ENCODE results near the gene SYT1.

Gene SYT1

DNA sequence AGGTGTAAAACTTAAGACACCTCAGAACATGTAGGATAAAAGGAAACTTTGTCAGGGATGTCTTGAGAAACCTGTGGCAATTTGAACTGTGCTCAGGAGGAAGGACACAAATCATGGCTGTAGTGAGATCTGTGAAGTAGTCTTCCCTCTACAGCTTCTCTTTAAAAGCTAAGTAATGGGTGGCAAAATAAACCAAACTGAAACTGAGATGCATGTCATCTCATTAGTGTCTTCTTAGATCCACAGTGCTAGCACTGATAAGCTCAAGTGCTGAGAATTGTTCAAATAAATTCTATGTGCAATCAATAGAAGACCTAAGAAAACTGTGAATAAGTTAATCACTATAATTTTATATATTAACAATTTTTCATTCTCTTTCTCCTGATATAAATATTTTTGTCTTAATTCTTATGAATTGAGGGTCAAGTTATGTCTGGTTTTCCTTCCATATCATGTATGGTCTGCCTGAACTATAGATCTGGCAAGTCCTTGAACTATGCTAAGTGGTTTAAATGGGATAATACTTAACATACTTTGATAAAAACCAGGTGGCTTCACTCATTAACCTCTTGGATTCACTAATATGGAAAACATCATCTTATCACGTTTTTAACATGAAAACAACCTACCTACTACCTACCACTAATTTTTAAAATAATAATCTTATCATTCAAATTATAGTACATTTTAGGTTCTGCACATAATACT lies 27.2 kb downstream of the SYT1 start:
- no peak for DNase-seq (ENCODE audit: low spot score)

DNA sequence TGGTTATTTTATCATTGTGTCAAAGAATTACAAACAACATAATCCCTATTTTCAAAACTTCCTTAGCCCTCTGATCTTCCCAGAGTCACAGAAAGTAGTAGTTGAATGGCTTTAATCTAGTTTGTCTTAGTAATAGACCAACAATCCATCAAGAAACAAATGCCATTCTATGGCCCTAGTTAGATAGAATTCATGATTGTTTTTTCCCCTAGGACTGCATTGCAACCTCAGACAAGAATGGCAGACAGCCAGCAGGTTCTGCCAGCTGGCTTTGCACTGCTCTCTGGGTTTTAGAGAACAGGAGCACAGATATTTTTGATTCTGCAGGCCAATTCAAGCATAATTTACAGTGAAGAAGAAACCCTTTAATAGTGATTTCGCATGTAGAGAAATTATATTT lies 33.8 kb downstream of the SYT1 start:
- DNase-seq (ENCODE audit: low spot score), result no peak

DNA sequence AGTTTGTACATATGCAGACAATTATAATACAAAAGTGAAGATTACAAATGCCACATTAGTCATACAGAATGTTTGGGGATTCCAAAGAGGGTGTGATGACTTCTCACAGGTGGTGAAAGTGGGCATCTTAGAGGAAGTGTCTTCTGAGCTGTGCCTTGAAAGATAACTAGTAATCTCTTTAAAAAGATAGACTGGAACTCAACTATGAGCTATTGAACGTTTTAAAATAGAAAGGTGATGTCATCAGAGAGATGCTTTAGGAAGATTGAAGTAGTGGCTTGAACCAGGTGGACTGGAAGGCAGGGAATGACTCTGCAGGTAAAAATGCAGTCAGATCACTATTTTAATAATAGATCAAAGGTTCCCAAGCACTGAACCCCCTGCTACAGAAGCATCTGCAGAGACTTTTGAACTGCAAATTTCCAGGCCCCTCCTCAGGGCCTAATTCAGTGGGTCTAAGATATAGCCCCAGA lies 50.3 kb downstream of the SYT1 start:
- DNase-seq (ENCODE audit: low spot score), result no peak

- no peak for DNase-seq (ENCODE audit: low spot score)
Observed at GRCh38 chr12:78916845-78917480, 52.4 kb downstream of the SYT1 start.

DNA sequence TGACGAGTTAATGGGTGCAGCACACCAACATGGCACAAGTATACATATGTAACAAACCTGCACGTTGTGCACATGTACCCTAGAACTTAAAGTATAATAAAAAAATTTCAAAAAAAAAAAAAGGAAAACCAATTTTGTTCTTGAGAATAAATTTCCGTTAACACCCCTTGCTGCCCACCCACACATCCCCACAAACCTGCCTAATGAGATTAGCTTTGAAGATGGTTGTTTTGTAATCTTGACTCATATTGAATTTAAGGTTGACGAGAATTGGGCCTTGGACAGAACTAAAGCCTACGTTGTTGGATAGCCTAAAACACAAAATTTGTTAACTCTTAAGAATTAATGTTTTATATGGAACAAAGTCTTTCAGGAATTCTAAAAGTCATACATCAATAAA lies 52.9 kb downstream of the SYT1 start:
- no peak for DNase-seq (ENCODE audit: low spot score)

DNA sequence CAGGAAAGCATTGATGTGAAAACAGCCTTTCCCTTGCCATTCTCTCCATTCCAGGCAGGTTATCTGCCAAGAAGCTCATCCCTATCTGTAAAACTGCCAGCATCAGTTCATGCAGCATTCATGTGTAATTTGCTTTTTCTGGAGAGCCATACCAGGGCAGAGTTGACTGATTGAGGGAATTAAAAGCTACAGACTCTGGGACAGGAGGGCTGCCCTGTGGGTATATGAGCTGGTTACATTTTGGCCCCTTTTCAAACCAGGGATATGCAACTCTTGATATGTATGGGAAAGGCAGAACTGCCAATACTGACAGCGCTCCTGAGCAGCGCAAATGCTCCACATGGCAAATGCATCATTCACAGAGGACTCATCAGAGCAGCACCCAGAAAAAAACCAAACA lies 53.7 kb downstream of the SYT1 start:
- DNase-seq (ENCODE audit: low spot score), result no peak

GRCh38 chr12:78928200-78929074 lies 63.9 kb downstream of the SYT1 start:
- no peak for DNase-seq (ENCODE audit: low spot score)

GRCh38 chr12:78929075-78929418 lies 64.5 kb downstream of the SYT1 start:
- DNase-seq (ENCODE audit: low spot score), result no peak

DNA sequence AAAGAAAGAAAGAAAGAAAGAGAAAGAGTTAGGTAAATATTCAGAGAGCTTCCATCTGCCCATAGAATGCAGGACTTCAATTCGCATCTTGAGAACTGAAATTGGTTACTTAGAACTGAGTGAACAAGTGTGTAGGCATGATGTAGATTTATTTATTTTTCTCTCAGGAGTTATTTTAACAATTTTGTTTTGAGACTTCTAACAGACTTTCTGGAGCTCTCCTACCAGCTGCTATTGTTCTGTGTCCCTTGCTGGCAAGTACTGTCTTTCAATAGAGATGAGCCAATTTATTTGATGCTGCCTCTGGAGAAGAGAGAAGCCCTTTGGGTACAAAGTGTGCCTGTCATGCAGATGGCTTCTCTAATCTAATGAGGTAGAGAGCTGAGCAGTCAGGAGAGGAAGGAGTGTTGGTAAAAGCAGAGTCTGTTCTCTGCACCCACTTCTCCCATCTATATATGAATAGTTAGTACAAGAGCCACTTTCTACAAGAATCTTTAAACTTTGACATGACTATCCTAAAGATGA lies 67.0 kb downstream of the SYT1 start:
- no peak for DNase-seq (ENCODE audit: low spot score)

DNA sequence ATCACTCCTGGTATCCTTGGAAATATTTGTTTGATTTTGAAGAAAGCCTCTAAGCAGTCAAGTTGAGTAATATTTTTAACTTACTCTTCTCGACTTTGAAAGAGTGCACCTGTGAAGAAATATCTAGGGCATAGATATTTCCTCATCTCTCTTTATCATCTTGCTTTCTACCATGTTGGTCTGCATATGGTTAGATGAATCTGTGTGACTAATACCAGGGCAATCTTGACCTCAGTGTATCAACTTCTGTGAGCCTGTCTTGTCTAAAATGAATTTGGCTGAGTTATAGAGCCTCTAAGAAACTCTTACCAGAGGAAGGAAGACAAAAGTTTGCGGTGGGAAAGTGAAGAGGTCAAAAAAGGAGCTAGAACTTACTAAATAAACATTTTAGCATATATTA lies 68.4 kb downstream of the SYT1 start:
- no peak for DNase-seq (ENCODE audit: low spot score)

DNA sequence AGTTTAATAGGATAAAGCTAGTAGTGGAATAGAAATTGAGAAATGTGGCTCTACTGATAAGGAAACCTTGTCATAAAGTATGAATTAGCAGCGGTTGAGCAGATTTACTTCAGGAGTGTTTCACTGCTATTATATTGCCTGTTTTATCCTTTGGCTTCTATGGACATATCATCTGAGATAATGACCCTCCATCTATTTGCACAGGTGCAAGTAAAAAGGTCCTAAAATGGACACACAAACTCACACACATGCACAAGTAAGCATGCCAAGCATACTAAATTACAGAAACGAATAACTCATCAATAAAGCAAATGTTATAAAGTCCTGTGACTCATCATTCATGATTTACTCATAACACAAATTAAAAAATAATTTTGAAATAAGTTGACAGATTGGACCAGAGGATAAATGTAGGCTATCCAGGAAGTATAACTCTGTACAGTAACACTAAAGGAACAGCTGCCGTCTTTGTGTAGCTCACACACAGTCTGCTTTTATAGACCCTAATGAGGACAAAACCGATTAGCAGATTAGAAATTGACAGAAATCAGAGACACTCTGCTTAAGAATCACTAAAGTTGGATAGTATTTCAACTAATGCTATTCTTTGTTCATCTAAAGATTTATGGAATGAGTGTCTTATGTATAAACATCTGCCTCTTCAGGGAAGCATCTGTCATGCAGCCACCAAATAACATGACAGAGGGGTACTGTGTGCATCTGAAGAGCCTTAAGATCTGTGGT lies 73.9 kb downstream of the SYT1 start:
- DNase-seq (ENCODE audit: low spot score), result no peak

DNA sequence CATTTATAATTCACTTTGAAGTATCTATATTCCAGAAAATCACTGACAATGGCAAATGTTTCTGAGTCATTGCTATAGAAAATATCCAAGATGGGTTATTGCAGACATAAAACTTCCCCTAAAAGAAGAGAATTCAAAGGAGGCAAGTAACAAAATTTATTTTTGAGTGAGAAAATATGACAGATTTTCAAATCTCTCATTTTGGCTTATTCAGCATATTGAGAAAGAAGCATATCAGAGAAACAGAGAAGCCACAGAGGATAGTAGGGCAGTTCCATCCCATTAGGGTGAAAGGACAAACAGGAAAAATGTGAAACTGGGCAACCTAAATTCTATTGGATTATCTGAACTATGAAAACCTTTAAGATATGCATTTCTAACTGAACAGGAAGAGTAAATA lies 85.0 kb downstream of the SYT1 start:
- DNase-seq (ENCODE audit: low spot score), result no peak

- DNase-seq (ENCODE audit: low spot score), result no peak
Observed at GRCh38 chr12:78951803-78952551, 87.4 kb downstream of the SYT1 start.

DNA sequence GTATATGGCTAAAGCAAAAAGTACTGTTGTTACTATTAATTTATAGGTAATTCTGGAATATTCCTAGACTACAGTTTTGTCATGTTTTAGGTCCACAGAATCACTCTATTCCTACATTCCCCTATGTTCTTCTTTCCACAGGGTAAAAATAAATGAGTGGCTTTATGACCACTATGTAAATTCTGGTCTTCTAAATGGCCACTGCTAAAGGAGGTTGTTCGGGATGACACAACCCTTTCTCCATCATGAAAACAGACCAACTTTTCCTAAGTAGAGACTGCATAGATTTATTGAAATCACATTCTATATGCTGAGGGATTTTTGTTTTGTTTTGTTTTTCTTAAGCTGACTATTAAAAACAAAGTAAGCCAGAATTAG lies 88.0 kb downstream of the SYT1 start:
- no peak for DNase-seq (ENCODE audit: low spot score)

DNA sequence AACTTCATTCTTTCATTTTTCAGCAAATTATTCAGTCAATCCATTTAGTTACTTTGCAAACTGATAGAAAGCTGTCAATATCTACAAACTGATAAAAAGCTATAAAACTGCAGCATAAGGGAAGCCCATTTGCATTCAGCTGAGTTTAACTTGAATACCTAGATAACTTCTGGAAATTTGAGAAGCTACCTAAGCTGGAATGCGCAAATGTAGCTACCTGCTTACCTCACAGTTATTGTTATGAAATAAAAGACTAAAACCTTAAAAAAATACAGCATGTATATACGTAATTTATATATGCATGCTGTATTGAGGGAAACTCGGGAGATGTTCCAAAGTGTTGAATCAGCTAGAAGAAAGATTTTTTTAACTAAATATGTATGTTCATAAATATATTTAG lies 94.4 kb downstream of the SYT1 start:
- DNase-seq (ENCODE audit: low spot score), result no peak

DNA sequence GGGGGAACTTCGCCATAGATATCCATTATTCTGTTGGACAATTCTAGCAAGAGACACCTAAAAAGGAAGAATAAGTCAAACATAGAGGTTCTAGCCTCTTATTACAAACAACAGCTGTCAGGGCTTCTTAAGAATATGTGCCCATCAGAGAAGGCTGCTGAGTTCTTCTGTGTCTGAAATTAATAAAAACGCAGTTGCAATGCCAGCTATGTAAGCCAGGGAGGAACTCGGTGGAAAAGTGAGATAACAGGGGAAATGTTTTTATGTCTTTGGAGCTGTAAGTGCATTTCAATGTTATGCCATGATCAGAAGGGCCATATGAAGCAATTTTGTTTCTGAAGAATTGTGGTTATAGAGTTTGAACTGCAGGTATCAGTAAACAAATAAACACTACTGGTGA lies 95.0 kb downstream of the SYT1 start:
- DNase-seq (ENCODE audit: low spot score), result no peak

DNA sequence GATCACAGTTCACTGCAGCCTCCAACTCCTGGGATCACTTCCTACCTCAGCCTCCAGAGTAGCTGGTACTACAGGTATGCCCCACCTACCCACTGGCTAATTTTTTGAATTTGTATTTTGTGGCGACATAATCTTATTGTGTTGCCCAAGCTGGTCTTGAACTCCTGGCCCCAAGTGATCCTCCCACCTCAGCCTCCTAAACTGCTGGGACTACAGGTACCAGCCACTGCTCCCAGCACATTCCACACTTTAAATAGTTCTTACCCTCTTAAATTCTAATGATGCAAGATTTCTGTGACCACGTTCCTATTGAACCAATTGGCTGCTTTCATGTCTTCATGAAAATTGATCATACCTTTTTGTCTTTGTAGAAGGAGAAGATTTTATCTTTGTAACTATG lies 96.6 kb downstream of the SYT1 start:
- DNase-seq (ENCODE audit: low spot score), result no peak

DNA sequence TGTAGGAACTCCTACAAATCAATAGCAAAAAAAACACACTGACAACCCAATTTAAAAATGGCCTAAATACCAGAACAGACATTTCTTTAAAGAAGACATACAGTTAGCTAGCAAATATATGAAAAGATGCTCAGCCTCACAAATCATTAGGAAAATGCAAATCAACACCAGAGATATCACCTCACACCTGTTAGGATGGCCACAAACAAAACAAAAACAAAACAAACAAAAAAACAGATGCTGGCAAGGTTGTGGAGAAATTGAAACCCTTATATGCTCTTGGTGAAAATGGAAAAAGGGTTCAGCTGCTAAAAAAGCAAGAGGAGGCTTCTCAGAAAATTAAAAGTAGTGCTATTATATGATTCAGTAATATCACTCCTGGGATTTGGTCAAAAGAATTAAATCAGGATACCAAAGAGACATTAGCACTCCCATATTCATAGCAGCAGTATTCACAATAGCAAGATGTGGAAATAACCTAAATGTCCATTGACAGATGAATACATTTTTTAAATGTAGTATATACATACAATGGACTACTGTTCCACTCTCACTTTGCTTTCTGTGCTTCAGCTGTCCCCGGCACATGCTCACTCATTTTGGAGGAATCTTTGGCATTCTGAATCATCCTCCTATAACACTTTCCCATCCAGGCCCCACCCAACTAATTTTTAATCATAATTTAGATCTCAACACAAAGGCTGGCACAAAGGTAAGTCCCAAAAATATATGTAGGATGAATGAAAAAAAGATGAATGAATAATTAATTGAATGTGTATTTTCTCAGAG lies 99.1 kb downstream of the SYT1 start:
- DNase-seq (ENCODE audit: low spot score), result no peak

- DNase-seq (ENCODE audit: low spot score), result no peak
Observed at GRCh38 chr12:78964521-78964920, 99.9 kb downstream of the SYT1 start.

- DNase-seq (ENCODE audit: low spot score), result no peak
Observed at GRCh38 chr12:78966062-78966461, 101.5 kb downstream of the SYT1 start.

DNA sequence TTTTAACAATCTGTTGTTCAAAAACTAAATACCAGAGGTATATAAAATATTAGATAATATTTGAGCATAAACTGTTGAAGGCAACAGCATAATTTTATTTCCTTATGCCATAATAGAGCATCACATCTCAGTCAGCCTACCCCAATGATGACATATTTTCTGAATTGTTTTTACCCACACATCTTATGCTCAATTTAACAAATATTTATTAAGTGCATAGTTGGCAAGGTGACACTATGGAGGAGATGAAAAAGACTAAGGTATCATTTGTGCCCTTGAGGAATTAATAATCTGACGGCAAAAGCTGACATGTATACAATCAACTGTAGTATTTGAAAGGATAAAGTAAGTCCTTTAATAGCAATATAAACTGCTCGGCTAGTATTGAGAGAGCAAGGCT lies 102.4 kb downstream of the SYT1 start:
- DNase-seq (ENCODE audit: low spot score), result no peak
